ENCODE data around the gene OSMR.

Gene OSMR

DNA sequence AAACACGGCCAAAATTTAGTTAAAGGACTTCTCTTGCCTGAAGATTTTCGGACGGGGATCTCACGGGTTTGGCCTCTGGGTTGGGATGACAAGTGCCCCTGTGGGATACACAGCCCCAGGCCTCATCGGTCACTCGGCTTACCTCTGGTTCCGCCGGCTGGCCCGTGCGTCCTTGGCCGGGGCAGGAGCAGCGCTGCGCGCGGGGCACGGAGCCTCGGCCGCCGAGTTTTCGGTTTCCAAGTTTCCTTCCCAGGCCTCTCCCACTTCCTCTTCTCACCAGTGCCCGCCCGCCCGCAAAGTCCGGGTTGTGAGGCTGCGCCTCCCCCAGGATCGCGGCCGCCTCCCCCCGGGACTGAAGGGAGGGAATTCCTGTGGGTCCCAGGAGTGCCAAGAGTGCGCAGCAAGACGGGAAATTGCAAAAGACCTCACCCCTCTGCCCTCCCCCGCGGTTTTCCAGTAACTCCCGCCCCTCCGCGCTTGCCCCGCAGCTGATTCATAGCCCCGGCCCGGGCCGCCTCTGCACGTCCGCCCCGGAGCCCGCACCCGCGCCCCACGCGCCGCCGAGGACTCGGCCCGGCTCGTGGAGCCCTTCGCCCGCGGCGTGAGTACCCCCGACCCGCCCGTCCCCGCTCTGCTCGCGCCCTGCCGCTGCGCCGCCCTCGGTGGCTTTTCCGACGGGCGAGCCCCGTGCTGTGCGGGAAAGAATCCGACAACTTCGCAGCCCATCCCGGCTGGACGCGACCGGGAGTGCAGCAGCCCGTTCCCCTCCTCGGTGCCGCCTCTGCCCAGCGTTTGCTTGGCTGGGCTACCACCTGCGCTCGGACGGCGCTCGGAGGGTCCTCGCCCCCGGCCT, at the start of gene OSMR:
TSS of gene OSMR (plus strand) at position 487 of the 853 bp plus-strand sequence. CDS start 23,033 bp downstream, outside the sequence.
- no peak for FAIRE-seq

DNA sequence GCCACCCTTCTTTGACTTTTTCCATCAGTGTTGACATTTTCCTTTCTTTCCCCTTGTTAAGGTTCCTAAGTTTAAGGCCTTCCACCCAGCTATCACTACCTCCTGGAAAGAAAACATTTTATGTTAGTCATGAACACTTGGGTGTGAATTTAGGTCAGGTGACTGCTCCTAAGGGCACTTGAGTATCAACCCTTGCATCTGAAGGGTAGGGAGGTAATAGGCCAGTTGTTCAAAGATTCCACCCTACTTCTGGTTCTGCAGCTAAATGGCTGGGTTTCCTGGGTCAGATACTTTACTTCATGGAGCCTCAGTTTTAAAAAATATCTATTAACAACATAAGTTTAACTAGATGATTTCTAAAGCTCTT, 49.1 kb upstream of the OSMR start:
- FAIRE-seq = no peak

DNA sequence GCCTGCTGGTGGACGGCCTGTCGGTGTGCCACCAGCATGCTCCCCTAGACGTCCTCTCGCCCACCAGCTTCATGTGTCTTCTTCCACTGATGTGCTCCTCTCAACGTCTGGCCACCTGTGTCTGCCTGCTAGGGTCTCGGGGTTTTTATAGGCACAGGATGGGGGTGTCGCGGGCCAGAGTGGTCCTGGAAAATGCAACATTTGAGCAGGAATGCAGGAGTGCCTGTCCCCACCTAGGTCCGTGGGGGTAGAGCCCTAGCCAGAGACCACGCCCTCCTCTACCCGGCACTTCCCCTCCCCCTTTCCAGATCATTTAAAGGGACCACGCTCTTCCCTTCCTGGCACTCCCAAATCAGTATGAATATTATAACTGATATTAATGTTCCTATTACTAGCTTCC, 48.0 kb upstream of the OSMR start:
- no peak for FAIRE-seq

DNA sequence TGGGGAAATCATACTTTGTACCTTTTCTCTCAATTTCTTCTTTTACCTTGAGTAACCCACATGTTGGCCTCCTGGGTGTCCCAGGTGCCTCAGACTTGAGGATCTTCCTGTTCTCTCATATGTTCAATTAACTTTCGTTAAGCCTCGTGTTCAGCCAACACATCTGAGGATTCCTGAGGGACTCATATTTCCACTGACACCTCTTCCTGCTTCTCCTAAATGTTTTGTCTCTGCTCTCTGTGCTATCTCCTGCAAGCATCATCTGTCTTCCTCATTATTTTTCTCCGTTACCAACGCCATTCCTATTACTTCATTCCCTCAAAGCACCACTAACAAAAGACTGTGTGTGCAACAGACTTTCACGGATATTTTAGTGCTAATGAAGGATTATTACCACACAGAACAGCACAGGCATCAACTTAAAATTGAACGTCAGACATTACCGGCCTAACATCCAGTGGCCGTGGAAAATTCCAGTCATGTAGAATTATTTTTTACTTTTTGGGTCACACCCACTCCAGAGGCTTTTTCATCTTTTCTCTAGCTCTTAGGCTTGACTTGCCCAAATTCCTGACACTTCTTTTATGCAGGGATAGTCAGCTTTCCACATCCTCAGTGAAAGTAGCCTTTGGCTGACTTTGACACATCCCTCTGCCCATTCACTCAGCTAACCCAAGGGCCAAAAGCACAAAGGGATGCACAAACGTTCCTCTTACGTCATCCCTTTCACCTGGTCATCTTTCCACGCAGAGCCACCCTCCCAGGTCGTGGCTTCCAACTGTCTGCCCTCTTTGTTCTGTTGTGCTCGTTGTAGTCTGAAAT, 46.0 kb upstream of the OSMR start:
- FAIRE-seq = no peak

DNA sequence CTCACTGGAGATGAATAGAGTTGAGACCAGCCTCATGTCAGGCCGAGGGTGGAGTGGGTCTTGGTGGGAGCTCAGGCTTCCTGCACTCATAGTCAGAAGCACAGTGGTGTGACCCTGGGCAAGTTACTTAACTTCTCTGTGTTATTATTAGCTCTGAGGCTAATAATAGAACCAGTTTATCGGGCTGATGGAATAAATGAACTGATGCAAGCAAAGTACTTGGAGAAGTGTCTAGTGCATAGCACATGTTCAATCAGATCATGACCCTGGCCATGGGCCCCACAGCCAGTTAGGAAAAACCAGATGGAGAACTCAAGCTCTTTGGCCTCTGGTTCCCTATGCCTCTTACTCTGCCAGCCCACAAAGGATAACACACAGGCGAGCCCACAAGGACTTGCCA, 45.3 kb upstream of the OSMR start:
- no peak for FAIRE-seq

DNA sequence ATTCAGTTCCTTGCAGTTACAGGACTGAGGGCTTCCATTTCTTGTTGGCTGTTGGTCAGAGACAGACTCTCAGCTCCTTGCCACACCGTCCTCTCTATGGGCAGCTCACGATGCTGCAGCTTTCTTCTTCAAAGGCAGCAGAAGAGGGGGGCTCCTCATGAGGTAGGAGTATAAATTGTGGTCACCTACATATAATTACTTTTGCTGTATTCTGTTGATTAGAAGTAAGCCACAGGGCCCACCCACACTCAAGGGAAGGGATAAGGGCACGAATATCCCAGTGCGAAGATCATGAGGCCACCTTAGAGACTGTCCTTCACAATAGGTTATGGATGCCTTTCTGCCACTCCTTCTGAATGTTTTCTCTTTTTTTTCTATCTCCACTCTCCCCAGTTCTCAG, 43.7 kb upstream of the OSMR start:
- no peak for FAIRE-seq

DNA sequence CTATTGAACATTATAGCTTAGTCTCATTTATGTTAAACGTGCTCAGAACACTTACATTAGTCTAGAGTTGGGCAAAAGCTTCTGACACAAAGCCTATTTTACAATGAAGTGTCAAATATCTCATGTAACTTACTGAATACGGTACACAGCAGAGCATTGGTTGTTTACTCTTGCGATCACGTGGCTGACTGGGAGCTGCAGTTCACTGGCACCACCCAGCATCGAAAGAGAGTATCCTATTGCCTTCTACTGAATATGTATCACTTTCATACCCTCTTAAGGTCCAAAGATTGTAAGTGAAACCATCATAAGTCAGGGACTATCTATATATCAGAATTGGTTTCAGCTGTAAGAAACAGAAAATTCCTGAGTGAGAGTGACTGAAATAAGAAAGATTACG, 42.6 kb upstream of the OSMR start:
- no peak for FAIRE-seq

DNA sequence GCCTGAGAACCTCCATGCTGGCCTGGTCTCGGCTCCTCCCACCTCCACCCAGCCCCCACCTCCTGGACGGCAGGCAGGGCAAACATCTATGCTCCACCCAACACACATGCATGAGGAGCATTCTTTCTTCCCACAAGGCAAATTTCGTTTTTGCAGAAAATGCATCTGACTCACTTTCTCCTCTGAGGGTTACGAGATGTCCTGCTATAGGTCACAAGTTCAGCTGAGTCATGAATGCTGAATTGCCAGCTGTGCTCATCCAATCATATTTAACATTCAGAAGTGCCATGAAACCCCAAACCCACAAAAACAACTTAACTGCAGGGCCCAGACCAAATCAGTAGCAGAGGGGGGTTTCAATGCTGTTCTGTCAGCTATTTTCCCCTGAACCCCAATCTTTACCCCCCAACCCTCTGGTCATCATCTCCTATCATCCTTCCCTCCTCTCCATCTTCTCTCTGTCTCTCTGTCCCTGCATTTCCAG, 39.0 kb upstream of the OSMR start:
- no peak for FAIRE-seq

DNA sequence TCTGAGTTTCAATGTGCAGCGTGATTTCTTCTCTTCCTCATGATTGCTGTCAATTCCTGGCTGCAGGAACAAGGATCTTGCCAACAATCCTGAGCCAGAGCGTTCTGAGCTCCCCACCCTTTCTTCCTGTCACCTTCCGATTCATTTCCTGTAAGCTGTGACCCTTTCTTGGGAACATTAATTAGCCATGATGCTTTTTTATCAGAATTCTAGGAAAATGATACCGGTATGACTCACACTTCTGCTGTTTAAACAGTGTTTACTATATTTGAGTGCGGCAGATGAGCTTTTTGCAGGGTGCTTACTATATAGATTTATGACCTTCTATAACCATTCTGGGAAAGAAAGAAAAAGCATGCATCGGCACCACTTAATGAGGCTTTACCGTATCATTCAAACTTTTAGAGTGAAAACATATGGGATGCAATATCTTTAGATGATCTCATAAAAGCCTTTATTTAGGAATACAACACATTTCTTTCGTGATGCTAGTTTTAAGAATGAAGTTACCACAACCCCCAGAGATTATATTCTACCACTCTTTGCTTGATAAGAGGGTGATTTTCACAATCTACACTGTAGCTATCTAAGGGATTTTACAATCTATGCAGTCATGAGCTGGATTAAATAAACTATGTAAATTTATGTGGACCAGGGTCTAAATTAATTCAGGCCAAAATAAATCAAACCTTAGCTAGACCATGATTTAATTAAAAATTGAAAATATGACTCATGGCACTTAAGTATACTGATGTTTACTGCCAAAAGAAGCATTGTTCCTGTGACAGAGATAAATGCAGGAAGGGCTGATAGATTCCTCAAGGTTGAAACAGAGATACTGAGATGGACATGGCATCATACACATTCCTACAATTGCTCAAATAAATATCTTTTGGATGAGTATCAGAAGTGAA, 38.0 kb upstream of the OSMR start:
- no peak for FAIRE-seq

DNA sequence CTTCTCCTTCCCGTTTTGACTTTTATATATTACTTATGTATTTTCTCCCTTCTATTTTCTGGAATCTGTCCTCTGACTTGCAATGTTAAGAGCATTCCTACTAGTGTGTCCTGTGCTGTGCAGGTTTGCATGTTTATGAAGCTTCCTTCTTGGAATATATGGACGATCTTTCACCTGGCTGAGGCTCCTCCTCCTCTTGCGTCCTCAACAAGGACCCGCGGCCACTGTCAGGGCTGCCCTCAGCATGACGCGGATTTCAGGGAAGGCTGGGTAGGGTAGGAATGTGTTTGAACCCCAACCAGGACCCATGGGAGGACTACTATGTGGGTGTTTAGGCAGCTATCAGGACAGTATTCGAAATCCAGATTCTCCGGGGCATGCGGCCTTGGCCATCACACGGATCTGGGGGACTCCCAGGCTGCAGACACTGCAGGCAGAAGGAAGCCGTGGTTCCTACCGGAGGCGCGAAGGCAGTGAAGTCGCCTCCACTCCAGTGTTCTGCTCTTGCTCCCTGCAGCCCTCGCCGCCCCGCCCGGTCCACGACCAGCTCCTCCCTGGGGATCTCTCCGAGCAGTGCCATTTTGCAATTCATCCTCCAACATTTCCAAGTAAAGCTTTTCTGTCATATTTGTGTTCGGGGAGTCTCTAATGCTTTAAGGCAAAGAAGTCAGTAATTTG, 37.0 kb upstream of the OSMR start:
- FAIRE-seq = no peak

DNA sequence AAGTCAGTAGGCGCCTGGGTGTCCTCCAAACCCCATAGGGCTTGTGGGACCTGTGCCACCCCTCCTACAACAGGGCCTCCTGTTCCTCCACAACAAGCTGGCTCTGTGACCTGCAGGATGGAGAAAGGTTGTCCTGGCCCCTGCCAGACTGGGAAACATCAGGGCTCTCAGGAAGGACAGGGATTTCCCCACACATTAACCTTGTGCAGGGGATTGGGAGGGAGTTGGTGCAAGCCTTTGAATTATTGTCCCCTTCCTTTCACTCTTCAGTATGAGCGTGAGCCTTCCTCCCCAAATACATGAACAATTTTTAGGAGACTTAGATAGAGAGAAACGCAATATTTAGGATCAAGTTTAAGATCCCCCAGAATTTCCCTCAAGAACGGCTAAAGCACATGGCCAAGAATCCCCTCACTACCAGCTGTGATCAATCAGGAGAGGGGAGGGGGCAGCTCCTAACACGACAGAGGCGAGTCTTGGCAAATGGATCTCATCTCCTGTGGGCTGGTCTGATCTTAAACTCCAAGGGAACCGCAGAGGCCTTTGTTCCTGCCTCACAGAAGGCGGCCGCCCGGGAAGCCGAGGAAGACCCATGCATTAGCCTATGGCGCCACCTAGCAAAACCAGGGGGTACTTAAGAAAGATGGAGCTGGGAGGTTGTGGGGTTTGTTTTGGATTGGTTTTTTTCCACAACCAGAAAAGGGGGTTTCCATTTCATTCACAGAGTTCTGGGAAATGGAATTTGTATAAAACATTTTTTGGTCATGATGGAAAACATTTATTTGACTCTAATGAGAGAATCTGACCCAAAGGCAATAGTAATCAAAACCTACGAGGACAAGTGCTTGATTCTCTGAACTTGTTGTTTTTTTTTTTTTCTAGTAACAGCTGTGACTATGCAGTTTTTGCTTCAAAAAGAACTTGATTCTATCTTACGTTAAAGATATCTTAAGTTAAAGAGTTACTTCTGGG, 36.1 kb upstream of the OSMR start:
- no peak for FAIRE-seq

DNA sequence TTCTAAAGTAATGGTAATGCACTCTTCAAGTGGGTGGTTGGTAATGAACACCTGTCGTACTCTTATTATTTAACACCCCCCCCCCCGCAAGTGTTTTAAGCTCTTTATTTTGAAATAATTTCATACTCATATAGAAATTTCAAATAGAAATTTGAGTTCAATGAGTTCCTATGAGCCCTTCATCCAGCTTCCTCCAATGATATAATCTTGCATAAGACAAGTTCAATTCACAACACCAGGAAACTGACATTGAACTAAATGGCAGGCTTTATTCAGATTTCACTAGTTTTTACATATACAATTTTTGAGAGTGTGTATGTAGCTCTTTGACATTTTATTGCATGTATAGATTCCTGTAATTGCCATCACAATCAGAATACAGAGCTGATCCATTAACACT, 30.9 kb upstream of the OSMR start:
- no peak for FAIRE-seq

DNA sequence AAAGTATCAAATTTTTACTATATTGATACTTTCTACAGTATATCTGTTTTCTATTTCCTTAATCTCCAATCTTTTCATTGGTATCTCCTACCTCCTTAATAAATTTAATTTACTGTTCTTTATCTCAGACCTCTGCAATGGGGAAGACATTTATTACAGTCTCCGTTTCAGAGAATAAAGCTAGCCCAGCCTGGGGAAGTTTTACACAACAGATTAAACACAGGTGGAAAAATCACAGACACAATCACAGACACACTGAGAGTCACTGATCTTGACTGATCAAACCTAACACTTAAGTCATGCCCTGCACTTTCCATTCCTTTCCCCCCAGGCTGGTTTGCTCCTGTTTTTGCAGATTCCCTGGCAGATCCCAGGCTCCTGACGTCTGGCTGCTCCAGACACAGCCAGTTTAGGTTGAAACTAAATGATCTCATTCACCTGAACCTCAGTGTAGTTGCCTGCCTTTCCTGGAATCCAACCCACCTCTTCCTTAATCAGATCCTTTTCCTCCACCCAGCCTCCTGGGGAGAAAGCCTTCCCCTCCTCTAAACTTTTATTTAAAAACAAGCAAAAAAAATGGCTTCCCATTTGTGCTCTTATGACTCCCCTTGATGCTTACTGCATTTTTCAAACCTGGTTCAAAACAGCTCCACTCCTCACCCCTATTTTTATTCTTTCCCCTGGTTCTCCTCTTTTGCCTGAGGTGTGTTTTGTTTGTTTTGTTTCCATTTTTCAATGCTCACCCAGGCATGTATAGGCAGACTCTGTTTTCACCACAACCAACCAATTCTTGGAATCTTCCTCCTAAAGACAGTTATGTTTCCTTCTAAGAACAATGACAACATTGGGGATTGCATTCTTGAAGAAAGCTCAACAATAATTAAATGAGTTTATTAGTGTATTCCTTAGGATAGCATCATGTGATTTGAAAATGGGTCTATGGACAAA, 29.5 kb upstream of the OSMR start:
- no peak for FAIRE-seq

DNA sequence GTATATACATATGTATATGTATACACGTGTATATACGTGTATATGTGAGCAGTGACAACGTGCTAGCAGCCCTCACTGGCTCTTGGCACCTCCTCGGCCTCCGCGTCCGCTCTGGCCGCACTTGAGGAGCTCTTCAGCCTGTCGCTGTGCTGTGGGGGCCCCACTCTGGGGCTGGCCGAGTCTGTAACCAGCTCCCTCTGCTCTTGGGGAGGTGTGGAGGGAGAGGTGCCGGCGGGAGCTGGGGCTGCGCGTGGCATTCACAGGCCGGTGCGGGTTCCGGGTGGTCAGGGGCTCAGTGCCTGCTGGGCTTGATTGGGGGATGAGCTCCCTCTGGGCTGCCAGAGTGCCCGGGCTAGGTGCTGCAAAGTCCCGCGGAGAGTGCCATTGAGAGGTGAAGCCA, 24.1 kb upstream of the OSMR start:
- FAIRE-seq = no peak

DNA sequence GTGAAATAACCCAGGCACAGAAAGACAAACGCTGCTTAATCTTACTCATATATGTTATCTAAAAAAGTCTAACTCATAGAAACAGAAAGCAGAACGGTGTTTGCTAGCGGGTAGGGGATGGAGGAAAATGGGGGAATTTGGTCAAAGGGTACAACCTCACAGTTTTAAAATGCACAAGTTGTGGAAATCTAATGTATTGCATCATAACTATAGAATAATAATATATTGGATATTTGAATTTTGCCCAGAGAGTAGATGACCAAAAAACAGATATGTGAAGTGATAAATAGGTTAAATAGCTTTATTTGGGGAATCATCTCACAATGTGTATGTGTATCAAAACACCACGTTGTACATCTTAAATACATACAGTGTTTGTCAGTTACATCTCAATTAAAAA, 22.3 kb upstream of the OSMR start:
- no peak for FAIRE-seq

DNA sequence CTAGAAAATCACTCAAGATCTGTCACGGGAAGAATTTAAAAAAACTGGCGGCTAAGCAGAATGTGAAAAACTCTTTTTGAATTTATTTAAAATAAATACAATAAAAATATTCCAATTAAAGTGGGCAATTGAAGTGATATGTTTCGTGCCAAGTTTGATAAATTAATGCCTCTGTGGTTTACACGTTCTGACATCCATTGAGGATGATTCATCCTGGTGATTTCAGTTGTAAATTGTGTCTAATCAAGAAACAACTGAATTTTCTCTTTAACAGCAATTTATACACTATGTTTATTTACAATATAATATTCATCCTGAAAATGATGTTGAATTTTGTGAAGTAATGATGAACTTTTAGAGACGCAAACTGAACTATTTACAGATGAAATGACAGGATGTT, 21.0 kb upstream of the OSMR start:
- no peak for FAIRE-seq

DNA sequence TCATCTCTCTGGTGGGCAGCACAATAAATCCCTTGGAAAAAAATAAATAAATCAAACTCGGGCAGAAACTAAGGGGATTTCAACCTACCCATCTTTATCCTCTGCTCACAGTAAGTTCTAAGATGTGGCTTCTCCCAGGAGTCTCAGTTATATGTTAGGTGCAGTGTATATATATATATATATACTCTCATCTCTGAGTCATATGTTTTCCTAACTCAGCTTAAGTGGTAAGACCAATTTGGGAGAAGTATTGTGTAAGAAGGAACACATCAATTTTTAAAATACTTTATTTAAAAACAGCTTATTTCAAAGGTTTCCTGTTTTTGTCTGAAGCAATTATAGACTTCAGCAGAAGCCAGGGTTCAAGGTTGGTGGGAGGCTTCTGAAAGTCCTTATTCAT, 20.3 kb upstream of the OSMR start:
- FAIRE-seq = no peak

DNA sequence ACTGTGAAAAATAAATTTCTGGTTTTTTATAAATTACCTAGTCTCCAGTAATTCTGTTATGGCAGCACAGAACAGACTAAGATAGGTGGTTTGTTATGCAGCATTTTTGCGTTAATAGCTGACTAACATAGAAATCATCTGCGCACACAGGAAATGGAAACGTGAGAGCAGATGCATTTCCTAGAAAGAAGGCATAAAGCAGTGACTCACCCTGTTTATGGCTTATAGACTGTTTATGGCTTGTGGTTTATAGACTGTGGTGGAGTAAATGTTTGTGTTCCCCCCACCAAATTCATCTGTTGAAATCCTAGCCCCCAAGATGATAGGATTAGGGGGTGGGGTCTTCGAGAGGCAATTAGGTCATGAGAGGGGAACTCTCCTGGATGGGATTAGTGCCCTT, 18.3 kb upstream of the OSMR start:
- FAIRE-seq = no peak

DNA sequence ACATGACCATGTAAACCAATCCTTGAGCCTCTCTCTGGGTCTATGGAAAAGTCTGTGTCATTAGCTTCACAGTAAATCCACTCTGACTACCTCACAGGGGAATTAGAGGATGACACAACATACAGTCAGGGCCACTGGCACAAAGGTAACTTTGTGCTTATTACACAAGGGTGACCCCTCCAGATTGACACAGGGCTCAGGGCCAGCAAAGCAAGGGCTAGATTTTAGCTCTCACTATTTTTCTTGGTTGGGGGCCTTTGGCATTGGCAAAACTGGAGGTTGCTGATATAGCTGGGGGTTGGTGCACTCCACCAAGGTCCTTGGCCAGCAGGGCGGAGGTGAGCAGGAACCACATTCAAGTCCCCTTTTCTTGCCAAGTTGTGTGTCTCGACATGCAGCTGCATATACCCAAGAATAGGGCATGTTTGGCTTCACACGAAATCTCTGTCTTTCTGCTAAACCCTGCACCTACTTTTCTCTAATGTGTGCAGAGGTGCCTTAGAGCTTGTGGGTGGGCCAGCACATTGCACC, 15.2 kb upstream of the OSMR start:
- no peak for FAIRE-seq

DNA sequence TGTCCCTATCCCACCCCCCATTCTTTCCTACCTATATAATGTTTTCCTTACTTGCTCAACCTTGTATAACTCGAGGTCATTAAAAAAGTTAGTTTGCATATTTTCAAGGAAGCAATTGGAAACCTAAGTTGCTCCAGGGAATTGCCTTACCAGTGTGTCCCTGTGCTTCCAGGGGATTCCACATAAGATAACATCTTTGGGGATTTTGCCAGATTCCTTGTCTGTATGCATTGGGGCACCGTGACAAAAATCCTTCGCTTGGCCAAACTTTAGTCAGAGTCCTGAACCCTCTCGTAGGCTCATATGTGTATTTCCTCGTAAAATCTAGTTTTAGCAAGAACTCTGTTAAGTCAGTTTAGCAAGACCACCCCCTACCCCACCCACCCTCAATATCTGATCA, 14.7 kb upstream of the OSMR start:
- FAIRE-seq = no peak
